ENCODE results near the gene CRADD.
"Not testable (repeated sequence)": the region's sequence is repeated elsewhere in the genome, so short reads cannot be mapped to it uniquely, and the experiment has no call there.

CRADD gene

GRCh38 chr12:93709386-93709785 is 32.2 kb downstream of the CRADD start:
- Histone ChIP-seq H3K9ac (ENCODE audit: low read depth, low read length) (no peak overlapping the region), H3K27me3 (ENCODE audit: control insufficient read depth, insufficient read depth, low read length) (no peaks in the 10 kb centered on the region), H3K9me3 (ENCODE audit: control insufficient read depth, insufficient read depth, low read length) (no peaks in the 10 kb centered on the region), H3K4me3 (ENCODE audit: low read depth, low read length) (no peak overlapping the region), H3K4me1 (ENCODE audit: control insufficient read depth, insufficient read depth, low read length) (no peaks in the 10 kb centered on the region), H3K36me3 (ENCODE audit: control insufficient read depth, insufficient read depth, low read length) (no peaks in the 10 kb centered on the region)

GRCh38 chr12:93710574-93710926 is 33.4 kb downstream of the CRADD start:
- Histone ChIP-seq H3K4me1 (ENCODE audit: control insufficient read depth, insufficient read depth, low read length) (no peaks in the 10 kb centered on the region), H3K9me3 (ENCODE audit: control insufficient read depth, insufficient read depth, low read length) (no peaks in the 10 kb centered on the region), H3K4me3 (ENCODE audit: low read depth, low read length) (no peak overlapping the region), H3K9ac (ENCODE audit: low read depth, low read length) (no peak overlapping the region), H3K36me3 (ENCODE audit: control insufficient read depth, insufficient read depth, low read length) (no peaks in the 10 kb centered on the region), H3K27me3 (ENCODE audit: control insufficient read depth, insufficient read depth, low read length) (no peaks in the 10 kb centered on the region)

- not testable (repeated sequence) for H3K27me3 ChIP-seq (ENCODE audit: control insufficient read depth, insufficient read depth, low read length); H3K9ac ChIP-seq (ENCODE audit: low read depth, low read length); H3K4me1 ChIP-seq (ENCODE audit: control insufficient read depth, insufficient read depth, low read length); H3K36me3 ChIP-seq (ENCODE audit: control insufficient read depth, insufficient read depth, low read length); H3K4me3 ChIP-seq (ENCODE audit: low read depth, low read length); H3K9me3 ChIP-seq (ENCODE audit: control insufficient read depth, insufficient read depth, low read length)
These were observed 34.3 kb downstream of the CRADD start for GRCh38 chr12:93711502-93711901.

DNA sequence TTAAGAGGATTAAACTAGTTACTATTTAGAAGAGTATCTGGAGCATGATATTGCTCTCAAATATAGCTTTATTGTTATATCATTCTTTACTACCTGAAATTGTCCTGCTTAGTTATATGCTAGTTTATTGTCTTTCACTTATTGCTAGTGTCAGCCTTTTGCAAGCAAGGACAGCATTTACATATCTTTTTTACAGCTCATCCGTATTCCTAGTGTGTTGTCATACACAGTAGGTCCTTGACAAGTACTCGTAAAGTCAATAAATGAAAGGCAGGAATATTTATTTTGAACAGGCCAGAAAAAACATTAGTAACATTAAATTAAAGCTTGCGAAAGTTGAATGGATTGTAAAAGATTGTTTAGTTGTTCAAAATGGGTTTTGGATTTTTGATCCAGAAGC is 35.0 kb downstream of the CRADD start:
- Histone ChIP-seq H3K9me3 (ENCODE audit: control insufficient read depth, insufficient read depth, low read length) (no peaks in the 10 kb centered on the region), H3K27me3 (ENCODE audit: control insufficient read depth, insufficient read depth, low read length) (no peaks in the 10 kb centered on the region), H3K4me3 (ENCODE audit: low read depth, low read length) (no peak overlapping the region), H3K9ac (ENCODE audit: low read depth, low read length) (no peak overlapping the region), H3K36me3 (ENCODE audit: control insufficient read depth, insufficient read depth, low read length) (no peaks in the 10 kb centered on the region), H3K4me1 (ENCODE audit: control insufficient read depth, insufficient read depth, low read length) (no peaks in the 10 kb centered on the region)

DNA sequence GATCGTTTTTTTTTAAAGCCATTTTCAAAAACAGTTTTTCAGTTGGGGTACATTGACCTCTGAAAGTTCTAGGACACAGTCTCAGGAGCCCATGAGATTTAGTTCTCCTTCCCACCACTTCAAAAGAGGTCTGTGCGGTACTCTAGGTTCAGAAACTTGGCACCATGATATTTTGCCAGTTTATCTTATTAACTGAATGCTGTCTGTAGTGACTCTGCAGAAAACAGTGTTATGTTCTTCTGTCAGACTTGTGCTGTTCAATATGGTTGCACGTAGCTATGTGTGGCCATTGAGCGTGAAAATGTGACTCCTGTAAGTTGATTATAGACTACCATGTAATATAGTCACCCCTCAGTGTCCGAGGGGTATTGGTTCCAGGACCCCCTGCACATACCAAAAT is 35.9 kb downstream of the CRADD start:
- Histone ChIP-seq H3K4me3 (ENCODE audit: low read depth, low read length) (no peak overlapping the region), H3K9me3 (ENCODE audit: control insufficient read depth, insufficient read depth, low read length) (no peaks in the 10 kb centered on the region), H3K36me3 (ENCODE audit: control insufficient read depth, insufficient read depth, low read length) (no peaks in the 10 kb centered on the region), H3K4me1 (ENCODE audit: control insufficient read depth, insufficient read depth, low read length) (no peaks in the 10 kb centered on the region), H3K9ac (ENCODE audit: low read depth, low read length) (no peak overlapping the region), H3K27me3 (ENCODE audit: control insufficient read depth, insufficient read depth, low read length) (no peaks in the 10 kb centered on the region)

DNA sequence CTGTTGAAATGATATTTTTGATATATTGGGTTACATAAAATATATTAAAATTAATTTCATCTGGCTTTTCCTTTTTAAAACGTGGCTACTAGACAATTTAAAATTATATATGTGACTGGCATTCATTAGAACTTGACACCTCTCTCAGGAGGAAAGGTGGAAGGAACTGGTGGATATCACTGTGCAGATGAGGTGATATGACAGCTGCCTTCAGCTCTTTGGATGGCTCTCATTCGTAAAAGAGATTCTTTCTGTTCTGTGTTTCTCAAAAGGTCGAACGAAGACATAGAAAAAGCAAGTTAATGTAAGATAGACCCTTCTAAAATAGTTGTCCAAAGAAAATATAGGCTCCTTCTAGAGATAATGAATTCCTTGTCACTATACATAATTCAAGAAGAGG is 36.6 kb downstream of the CRADD start:
- no peaks in the 10 kb centered on the region for H3K4me1 ChIP-seq (ENCODE audit: control insufficient read depth, insufficient read depth, low read length)
- H3K27me3 ChIP-seq (ENCODE audit: control insufficient read depth, insufficient read depth, low read length): no peaks in the 10 kb centered on the region
- H3K9ac ChIP-seq (ENCODE audit: low read depth, low read length): no peak overlapping the region
- H3K36me3 ChIP-seq (ENCODE audit: control insufficient read depth, insufficient read depth, low read length): no peaks in the 10 kb centered on the region
- H3K9me3 ChIP-seq (ENCODE audit: control insufficient read depth, insufficient read depth, low read length): no peaks in the 10 kb centered on the region
- no peak overlapping the region for H3K4me3 ChIP-seq (ENCODE audit: low read depth, low read length)

- H3K27me3 ChIP-seq (ENCODE audit: control insufficient read depth, insufficient read depth, low read length): no peaks in the 10 kb centered on the region
These were observed 37.2 kb downstream of the CRADD start for GRCh38 chr12:93714382-93714781.

GRCh38 chr12:93719710-93720109 is 42.5 kb downstream of the CRADD start:
- Histone ChIP-seq H3K4me3 (ENCODE audit: low read depth, low read length) (no peak overlapping the region), H3K9ac (ENCODE audit: low read depth, low read length) (no peak overlapping the region), H3K9me3 (ENCODE audit: control insufficient read depth, insufficient read depth, low read length) (no peaks in the 10 kb centered on the region), H3K36me3 (ENCODE audit: control insufficient read depth, insufficient read depth, low read length) (no peaks in the 10 kb centered on the region), H3K27me3 (ENCODE audit: control insufficient read depth, insufficient read depth, low read length) (no peaks in the 10 kb centered on the region), H3K4me1 (ENCODE audit: control insufficient read depth, insufficient read depth, low read length) (no peaks in the 10 kb centered on the region)

More at GRCh38 chr12:93714382-93714781, 37.2 kb downstream of the CRADD start:
- H3K4me1 ChIP-seq (ENCODE audit: control insufficient read depth, insufficient read depth, low read length): no peaks in the 10 kb centered on the region
- H3K9ac ChIP-seq (ENCODE audit: low read depth, low read length): no peak overlapping the region
- no peak overlapping the region for H3K4me3 ChIP-seq (ENCODE audit: low read depth, low read length)
- H3K9me3 ChIP-seq (ENCODE audit: control insufficient read depth, insufficient read depth, low read length): no peaks in the 10 kb centered on the region
- no peaks in the 10 kb centered on the region for H3K36me3 ChIP-seq (ENCODE audit: control insufficient read depth, insufficient read depth, low read length)

DNA sequence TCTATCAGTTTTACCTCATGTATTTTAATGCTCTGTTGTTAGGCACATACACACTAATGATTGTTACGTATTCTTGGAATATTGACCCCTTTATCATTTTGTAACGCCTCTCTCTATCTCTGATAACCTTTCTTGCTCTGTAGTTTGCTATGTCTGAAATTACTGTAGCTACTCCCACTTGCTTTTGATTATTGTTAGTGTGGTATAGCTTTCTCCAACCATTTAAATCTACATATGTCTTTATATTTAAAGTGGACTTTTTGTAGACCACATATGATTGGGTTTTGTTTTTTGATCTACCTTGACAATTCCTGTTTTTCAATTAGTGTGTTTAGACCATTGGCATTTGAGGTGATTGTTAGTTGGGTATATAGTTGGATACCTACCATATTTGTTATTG is 43.4 kb downstream of the CRADD start:
- Histone ChIP-seq H3K9ac (ENCODE audit: low read depth, low read length) (no peak overlapping the region), H3K4me3 (ENCODE audit: low read depth, low read length) (no peak overlapping the region), H3K27me3 (ENCODE audit: control insufficient read depth, insufficient read depth, low read length) (no peaks in the 10 kb centered on the region), H3K36me3 (ENCODE audit: control insufficient read depth, insufficient read depth, low read length) (no peaks in the 10 kb centered on the region), H3K9me3 (ENCODE audit: control insufficient read depth, insufficient read depth, low read length) (no peaks in the 10 kb centered on the region), H3K4me1 (ENCODE audit: control insufficient read depth, insufficient read depth, low read length) (no peaks in the 10 kb centered on the region)

- no peak overlapping the region for H3K9ac ChIP-seq (ENCODE audit: low read depth, low read length)
- no peaks in the 10 kb centered on the region for H3K4me1 ChIP-seq (ENCODE audit: control insufficient read depth, insufficient read depth, low read length)
- H3K27me3 ChIP-seq (ENCODE audit: control insufficient read depth, insufficient read depth, low read length): no peaks in the 10 kb centered on the region
- no peaks in the 10 kb centered on the region for H3K36me3 ChIP-seq (ENCODE audit: control insufficient read depth, insufficient read depth, low read length)
- H3K9me3 ChIP-seq (ENCODE audit: control insufficient read depth, insufficient read depth, low read length): no peaks in the 10 kb centered on the region
- H3K4me3 ChIP-seq (ENCODE audit: low read depth, low read length): no peak overlapping the region
These were observed 45.0 kb downstream of the CRADD start for GRCh38 chr12:93722179-93722578.

DNA sequence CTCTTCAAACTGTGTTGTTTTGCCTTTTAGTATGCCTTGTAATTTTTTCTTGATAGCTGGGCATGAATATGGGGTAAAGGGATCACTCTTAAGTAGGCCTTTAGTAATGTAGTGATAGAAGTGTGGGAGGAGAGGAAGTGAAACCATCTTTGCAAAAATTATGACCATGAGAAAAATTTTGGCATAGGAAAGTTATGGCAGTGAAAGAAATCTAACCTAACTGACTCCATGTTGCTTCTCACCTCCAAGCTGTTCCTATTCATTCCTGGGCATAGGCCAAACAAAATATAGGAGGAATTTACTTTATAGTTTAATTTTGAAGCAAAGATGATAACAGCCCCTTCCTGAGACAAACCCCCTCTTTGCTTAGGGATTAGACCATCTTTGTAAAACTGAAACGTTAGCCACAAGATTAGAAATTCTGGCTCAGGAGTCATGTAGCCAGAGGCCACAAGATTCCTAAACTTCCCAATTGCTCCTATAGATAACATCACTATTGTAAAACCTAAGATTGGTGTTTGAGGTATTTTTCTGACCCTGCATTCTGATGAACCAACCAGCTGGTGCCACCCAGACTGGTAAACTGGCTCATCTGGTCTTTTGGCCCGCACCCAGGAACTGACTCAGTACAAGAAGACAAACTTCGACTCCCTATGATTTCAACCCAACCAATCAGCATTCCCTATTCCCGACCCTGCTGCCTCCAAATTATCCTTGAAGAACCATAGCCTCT is 45.8 kb downstream of the CRADD start:
- Histone ChIP-seq H3K4me1 (ENCODE audit: control insufficient read depth, insufficient read depth, low read length) (no peaks in the 10 kb centered on the region), H3K4me3 (ENCODE audit: low read depth, low read length) (no peak overlapping the region), H3K36me3 (ENCODE audit: control insufficient read depth, insufficient read depth, low read length) (no peaks in the 10 kb centered on the region), H3K27me3 (ENCODE audit: control insufficient read depth, insufficient read depth, low read length) (no peaks in the 10 kb centered on the region), H3K9ac (ENCODE audit: low read depth, low read length) (no peak overlapping the region), H3K9me3 (ENCODE audit: control insufficient read depth, insufficient read depth, low read length) (no peaks in the 10 kb centered on the region)

- Histone ChIP-seq H3K27me3 (ENCODE audit: control insufficient read depth, insufficient read depth, low read length) (no peaks in the 10 kb centered on the region), H3K9ac (ENCODE audit: low read depth, low read length) (no peak overlapping the region), H3K4me1 (ENCODE audit: control insufficient read depth, insufficient read depth, low read length) (no peaks in the 10 kb centered on the region), H3K36me3 (ENCODE audit: control insufficient read depth, insufficient read depth, low read length) (no peaks in the 10 kb centered on the region), H3K4me3 (ENCODE audit: low read depth, low read length) (no peak overlapping the region), H3K9me3 (ENCODE audit: control insufficient read depth, insufficient read depth, low read length) (no peaks in the 10 kb centered on the region)
These were observed 46.4 kb downstream of the CRADD start for GRCh38 chr12:93723568-93723930.
